EL (cell line): ENCODE data around the gene KCTD21.
"Not testable (repeated sequence)": the region's sequence is repeated elsewhere in the genome, so short reads cannot be mapped to it uniquely, and the experiment has no call there.

Source experiments
- DNase-seq: peaks from one replicate; pipeline ENCODE4 v3.0.0-alpha.2; 2016

KCTD21 gene

DNA sequence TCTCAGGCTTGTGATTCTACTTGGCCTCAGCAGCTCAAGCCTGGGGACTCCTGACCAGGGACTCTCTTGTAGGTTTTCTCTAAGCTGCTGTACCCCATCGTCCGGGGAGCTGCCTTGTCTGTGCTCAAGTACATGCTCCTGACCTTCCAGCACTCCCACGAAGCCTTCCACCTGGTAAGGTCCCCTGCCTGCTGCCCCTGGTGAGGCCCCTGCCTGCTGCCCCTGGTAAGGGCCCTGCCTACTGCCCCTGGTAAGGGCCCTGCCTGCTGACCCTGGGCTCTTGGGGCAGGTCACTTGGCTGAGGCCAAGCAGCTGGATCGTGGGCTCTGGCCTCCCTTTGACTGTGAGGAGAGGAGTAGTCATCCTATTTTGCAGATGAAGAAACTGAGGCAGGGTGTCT, 11.6 kb upstream of the KCTD21 start:
- no peak for DNase-seq

DNA sequence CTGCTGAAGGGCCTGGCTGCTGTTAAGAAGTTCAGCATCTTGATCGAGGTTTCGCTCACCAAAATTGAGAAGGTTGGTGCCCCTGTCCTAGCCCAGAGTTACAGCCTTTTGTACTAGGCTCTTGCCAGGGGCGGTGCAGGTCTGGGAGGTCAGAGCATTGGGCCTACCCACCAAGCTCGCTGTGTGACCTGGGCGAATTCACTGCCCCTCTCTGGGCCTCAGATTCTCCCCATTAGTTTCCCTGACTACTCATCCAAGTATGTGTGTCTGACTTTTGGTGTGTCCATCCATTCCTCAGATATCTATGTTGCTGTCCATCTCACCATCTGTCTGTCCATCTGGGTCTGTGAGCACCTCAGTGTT, 11.2 kb upstream of the KCTD21 start:
- no peak for DNase-seq

DNA sequence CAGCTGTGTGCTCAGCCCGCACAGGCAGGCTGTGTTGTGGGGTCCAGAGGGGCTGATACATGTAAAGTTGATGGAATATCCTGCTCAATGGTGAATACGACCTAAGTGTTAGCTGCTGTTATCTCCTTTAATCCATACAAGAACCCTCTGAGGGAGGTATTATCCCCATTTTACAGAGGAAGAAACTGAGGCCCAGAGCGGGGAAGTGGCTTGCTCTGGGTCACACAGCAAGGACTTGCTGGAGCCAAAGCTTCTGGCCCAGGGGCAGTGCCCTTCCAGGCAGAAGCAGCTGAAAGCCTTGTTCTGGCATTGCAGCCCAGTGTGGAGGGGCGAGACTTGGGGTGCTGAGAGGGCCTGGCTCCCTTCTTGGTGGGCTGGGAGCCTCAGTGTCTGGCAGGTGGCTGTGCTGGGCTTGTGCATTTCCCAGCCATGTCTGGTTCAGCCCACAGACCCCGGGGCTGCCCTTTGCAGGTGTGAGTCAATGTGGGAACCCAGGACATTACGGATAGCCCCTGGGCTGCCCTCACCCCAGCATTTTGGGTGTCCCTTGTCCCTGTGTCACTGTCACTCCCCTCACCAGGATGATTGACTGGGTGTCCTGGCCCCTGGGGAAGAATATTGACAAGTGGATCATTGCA, 10.7 kb upstream of the KCTD21 start:
- no peak for DNase-seq

DNA sequence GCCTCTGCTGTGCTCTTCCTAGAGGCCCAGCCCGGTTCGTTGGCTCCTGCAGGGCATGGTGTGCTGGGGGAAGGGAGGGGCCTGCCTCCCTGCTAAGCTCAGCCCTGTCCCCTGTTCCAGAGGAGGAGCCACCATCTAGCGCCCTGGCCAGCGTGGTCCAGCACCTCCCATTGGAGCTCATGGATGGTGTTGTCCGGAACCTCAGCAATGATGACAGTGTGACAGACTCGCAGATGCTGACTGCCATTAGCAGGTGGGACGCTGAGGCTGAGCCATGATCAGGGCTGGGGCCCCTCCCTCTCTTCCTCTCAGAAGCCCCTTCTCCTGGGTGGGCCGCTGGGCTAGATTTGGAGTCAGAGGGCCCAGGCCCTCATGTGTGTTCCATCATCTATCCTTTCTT, 9.4 kb upstream of the KCTD21 start:
- DNase-seq = no peak

DNA sequence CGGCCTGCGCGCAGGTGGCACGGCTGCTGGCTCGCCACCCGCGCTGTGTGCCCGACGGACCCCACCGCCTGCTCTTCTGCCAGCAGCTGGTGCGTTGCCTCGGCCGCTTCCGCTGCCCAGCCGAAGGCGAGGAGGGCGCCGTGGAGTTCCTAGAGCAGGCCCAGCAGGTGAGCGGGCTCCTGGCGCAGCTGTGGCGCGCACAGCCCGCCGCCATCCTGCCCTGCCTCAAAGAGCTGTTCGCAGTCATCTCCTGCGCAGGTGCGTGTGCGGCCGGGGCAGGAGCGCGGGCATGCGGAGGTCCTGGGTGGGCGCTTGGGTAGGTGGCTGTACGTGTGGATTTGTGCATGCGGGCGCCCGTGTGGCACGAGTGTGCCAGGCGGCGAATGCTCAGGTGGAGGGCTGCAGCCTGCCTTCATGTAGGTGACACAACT, 8.2 kb upstream of the KCTD21 start:
- no peak for DNase-seq

DNA sequence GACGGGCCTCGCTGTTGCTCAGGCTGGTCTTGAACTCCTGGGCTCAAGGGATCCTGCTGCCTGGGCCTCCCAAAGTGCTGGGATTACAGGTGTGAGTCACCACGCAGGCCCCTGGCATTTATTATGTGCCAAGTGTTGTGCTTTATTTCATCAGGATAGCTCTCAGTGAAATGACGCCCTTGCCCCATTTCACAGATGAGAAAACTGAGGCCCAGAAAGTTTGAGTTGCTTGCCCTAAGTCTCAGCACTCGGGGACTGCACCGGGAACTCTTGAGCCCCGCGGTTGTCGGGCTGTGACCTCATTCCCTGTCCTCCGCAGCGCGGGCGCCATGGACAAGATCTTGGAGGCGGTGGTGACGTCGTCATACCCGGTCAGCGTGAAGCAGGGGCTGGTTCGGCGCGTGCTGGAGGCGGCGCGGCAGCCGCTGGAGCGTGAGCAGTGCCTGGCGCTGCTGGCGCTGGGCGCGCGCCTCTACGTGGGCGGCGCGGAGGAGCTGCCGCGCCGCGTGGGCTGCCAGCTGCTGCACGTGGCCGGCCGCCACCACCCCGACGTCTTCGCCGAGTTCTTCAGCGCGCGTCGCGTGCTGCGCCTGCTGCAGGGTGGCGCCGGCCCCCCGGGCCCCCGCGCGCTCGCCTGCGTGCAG, 7.6 kb upstream of the KCTD21 start:
- no peak for DNase-seq

DNA sequence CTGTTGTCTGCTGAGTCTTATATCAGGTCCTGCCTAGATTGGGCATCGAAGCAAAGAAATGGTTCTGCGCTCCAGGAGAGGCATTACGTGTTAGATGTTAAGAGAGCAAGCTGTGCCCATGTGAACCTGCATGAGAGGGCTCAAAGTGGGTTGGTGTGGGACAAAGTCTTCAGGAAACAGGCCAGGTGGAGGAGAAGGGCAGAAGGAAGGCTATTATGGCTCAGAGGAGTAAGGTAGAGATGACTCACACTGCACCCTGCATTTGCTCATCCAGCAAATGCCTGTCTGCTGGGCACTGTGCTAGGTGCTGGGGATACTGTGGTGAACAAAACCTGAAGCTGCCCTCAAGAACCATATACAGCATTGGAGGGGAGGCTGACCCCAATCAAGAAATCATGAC, 6.1 kb upstream of the KCTD21 start:
- DNase-seq = no peak

DNA sequence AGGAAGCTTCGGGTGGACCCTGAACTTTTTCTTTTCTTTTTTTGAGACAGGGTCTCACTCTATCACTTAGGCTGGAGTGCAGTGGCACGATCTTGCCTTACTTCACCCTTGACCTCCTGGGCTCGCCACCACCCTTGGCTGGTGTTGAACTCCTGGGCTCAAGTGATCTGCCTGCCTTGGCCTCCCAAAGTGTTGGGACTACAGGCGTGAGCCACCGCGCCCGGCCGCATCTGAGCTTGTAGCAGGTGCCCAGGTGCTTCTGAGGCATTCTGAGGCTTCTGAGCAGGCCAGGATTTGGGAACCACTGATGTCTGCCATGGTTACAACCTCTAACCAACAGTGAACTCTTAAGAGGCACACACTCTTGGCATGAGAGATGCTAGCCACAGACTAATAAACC, 5.4 kb upstream of the KCTD21 start:
- no peak for DNase-seq

DNA sequence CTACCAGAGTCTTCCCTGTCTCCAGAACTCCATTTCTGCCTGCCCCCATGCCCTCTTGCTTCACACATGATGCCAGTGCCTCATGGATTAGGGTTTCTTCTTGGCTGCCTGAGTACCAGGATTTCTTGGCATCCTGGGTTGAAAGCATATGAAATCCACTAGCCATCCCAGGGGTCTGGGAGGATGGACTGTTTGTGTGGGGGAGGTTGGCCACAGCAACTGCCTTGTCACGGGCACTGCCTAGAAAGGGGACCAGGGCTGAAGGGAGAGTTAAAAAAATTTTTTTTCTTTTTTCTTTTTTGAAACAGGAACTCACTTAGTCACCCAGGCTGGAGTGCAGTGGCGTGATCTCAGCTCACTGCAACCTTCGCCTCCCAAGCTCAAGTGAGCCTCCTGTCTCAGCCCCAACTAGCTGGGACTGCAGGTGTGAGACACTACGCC, 4.5 kb upstream of the KCTD21 start:
- DNase-seq = no peak

DNA sequence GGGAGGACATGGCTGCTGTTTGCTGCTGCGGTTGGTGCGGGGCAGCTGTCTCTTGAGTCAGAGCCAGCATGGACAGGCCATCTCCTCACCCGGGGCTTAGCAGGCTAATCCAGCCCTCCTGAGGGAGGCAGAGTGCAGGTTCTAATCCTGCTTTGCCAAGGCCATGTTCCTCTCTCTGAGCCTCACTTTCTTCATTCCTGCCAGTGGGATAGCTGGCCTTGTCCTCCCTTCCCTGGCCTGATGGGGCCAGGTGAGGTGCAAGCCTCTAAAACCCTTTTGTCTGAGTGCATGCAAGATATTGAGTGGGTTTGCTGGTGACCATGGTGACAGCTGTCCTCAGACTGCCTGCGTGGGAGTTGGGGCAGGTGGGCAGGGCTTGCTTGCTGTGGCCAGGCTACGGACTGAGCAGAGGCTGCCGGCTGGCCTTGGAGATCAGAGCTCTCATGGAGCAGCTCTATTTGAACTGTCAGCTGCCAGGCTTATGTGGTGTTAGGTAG, 3.8 kb upstream of the KCTD21 start:
- DNase-seq = no peak

DNA sequence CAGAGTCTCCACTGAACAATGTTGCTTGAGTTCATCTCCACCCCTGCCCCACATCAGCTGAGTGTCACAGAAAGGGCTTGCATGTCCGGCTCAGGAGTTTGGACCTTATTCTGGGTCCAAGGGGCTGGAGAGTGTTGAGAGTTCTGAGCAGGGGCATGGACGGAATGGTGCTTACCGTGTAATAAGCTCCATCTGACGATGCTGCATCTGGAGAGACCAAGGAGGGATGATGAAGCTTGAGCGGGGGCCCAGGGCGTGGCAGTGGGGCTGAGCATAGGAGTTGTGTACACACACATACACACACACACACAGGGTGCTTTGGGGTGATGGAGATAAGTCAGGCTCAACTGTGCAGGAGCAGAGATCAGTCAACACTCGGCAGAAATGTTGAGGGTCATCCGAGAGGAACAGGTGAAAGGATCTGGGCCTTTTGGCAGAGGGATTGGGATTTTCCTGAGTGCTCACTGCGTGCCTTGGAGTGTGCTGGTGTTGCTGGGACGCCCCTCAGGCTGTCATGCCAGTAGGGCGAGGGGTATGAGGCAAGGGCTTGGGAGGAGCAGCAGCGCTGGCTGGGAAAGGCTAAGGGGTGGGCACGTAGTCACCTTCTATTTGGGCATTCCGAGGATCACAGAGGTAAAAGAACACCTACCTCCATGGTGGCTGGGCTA, 2.6 kb upstream of the KCTD21 start:
- DNase-seq = no peak

DNA sequence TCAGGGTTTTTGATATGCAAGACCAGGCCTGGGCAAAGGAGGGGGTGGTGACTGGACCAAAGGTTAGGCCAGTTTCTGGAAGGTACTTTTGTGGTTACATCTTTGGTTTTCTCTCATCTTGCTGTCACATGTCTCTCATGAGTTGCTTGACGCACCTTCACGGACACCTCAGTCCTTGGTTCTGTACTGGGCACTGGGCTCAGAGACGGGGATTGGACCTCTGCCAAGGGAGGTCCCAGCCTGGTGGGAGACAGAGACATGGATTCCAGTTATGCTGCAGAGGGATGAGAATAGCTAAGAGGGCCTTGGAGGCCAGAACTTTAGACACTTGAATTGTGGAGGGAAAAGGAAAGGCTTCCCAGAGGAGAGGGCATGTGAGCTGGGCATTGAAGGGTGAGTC, 1.9 kb upstream of the KCTD21 start:
- no peak for DNase-seq

DNA sequence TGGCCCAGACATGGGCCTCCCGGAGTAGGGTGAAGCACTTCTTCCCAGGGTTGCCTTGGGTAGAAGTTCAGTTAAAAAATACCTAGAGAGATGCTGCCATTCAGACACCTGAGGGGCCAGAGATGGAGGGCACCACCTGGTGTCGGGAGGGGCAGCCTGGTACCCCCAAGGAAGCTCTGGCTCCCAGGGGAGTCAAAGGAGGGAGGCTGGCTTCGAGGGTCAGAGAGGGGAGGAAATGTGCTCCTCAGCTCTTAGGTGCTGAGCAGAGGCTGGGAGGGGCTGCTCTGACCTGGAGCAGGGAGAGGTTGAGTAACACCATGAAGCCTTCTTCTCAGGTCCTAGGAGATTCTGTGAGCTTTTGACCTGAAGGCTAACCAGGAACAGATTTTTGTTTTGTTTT, 1.4 kb upstream of the KCTD21 start:
- DNase-seq = no peak

DNA sequence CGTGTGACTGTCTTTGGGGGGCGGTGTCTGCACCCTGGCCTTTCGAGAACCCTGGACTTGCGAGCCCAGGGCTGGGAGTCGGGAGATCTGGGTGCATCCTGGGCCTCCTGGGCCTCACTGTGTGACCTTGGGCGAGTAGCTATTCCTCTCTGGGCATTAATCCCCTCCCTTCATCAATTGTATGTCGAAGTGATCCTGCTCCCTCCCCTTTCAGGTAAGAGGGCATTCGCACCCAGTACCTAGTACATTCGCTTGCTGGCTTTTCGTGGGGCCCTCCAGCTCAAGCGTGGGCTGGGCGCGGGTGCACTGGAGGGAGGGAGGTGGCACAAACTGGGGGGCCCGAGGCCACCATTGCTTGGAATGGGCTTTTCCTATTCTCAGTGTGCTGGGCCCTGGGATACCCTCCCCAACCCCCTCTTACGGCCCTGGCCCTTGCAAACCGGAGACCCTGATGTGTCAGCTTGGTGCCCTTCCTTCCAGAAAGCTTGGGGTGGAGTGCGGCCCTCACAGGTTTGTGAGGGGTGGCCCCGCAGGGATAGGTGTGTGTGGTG, 823 bp upstream of the KCTD21 start:
- DNase-seq = no peak

DNA sequence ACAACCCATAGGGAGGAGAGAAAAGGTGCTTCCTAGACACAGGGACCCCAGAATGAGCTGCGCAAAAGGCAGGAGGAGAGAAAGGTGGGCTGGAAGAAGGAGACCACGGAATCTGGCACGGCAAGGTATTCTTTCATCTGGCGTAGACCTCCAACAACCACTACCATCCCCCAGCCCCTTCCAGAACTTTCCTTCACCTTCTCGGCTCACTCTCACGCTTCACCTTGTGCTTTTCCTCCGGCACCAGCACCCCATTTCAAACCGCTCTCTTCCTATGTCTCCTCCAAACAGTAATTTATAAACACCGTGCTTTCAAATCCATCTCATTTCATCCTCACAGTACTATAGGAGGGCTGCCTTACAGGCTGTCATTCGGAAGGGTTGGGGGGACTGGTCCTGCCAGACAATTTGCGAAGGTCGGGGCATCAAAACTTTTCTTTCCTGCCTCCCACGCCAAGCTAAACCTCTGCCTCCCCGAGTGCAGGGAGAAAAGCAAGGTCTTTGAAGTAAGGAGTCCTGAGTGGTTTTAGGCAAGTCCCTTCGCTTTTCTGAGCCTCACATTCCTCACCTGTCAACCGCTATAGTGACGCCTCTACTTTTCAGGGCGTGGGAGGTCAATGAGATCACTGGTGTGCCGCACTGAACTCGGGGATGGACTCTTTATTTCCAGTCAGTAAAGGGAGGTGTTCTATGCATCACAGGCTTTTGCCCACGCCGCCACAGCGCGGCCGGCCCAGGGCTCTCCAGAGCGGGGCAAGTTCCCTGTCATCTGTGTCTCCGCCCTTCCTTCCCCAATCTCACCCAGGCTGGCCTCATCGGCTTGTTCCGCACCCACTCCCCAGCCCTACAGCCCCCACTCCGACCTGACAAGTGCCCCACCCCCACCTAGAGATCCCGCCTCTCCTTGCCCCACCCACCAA, 800 bp downstream of the KCTD21 start:
- no peak for DNase-seq

DNA sequence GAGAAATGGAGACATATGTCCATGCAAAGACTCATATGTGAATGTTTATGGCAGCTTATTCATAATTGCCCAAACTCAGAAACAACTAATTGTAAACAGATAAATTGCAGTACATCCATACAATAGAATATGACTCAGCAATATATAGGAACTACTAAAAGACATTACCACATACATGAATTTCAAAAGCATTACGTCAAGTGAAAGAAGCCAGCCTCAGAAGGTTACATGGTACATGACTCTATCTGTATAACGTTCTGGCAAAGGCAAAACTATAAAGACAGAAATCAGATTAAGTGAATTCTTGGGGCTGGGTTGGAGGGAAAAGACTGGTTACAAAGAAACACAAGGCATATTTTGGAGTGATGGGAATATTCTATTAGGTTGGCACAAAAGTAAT, 7.2 kb downstream of the KCTD21 start:
- no peak for DNase-seq

DNA sequence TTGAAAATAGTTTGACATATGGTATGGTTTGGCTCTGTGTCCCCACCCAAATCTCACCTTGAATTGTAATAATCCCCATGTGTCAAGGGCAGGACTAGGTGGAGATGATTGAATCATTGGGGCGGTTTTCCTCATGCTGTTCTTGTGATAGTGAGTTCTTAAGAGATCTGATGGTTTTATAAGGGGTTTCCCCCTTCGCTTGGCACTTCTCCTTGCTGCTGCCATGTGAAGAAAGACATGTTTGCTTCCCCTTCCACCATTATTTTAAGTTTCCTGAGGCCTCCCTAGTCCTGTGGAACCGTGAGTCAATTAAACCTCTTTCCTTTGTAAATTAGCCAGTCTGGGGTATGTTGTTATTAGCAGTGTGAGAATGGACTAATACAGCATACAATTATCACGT, 7.7 kb downstream of the KCTD21 start:
- no peak for DNase-seq

DNA sequence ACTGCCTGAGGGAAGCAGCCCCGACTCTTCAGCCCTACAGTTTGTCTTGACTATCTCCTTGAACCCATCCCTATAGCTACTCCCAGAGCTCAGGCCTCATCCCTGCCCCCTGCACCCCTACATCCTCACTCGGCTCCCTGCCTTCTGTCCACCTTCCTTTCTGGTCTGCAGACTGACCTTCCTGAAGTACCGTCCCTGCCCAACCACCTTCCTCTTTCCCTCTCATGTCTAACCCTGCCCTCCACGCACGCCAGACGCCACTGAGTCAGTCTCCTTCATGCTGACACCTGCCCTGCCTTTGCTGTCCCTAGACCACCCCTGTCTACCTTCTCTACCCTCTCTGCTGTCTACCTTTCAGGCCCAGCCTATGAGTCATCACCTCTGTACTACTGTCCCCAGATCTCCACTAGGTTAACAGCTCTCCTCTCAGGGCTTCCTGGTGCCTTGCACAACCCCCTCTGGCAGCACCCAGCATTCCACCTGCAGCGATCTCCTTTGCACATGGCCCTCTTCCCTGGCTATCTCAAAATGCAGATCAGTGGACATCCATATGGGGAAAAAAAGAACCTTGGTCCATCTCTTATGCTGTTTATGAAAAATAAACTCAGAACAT, 8.9 kb downstream of the KCTD21 start:
- no peak for DNase-seq

DNA sequence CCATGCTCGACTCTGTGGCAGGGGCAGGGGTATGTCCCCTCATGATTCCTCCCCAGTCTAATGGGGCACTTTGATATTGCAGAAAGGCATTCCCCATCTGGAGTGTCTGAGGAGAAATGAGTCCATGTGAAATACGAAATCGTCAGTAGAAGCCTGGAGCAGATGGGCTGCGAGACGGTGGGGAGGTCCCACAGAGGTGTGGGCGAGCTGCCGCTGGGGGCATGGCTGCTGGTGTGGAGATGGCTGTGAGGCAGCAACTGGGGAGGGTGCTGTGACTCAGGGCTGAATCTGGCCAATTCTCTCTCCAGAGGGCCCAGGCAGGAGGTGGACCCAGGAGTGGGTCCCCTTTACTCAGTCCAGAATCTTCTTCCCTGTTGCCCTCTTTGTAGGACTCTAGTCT, 11.2 kb downstream of the KCTD21 start:
- no peak for DNase-seq

DNA sequence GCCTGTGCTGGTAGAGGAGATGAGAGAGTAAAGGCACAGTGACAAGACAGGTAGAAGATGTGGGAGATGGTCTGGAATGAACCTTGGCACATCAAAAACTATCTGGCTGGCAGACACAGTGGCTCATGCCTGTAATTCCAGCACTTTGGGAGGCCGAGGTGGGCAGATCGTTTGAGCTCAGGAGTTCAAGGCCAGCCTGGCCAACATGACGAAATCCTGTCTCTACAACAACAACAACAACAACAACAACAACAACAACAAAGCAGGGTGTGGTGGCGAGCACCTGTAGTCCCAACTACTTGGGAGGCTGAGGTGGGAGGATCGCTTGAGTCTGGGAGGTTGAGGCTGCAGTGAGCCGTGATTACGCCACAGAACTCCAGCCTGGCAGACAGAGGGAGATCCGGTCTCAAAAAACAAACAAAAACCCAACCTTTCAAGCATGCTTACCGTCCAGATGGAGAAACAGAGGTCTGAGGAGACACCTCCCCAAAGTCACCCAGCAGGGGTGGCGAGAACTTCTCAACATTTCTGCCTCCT, 11.8 kb downstream of the KCTD21 start:
- DNase-seq = no peak

DNA sequence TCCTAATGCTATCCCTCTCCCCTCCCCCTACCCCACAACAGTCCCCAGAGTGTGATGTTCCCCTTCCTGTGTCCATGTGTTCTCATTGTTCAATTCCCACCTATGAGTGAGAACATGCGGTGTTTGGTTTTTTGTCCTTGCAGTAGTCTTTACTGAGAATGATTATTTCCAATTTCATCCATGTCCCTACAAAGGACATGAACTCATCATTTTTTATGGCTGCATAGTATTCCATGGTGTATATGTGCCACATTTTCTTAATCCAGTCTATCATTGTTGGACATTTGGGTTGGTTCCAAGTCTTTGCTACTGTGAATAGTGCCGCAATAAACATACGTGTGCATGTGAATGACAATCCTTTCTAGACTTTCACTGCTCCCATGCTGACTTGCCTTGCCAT, 12.6 kb downstream of the KCTD21 start:
- DNase-seq = not testable (repeated sequence)

DNA sequence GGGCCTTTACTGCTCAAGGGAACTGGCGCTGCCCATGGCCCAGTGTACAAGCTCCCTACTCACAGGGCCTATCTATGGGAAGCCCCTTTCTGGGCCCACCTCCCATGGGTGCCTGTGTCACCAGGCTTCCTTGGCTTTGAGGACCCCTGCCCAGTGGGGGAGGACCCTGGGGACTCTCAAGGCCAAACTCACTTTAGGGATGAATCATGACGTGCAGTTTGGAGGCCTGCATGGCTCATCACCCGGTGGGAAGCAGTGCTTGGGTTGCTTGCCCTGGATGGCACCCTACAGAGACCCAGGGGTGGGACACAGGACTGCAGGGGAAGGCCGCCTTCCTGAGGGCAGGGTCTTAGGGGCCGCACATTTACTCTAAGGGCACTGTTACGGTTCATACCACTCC, 16.5 kb downstream of the KCTD21 start:
- no peak for DNase-seq
